ENCODE data around the gene TRAPPC5.

- TF ChIP-seq CTCF (IDR thresholded peaks at IDR 0.05), result no peak
- no peak for TF ChIP-seq POLR2A (IDR thresholded peaks at IDR 0.05)
Observed at GRCh38 chr19:7670150-7670783, 10.4 kb upstream of the TRAPPC5 start.

Data from right lobe of liver (tissue), 4 donors.